Smooth muscle cell (in vitro differentiated cells): ENCODE measurements around the gene SPOCK1. TPM values are rescaled to one million over a fixed set of nuclear protein-coding genes. Genes with fewer than 3 reads are reported as not detected.
"Not testable (repeated sequence)": the region's sequence is repeated elsewhere in the genome, so short reads cannot be mapped to it uniquely, and the experiment has no call there.

Experiments used
- DNase-seq: peaks from one replicate; lab custom pipeline; 2025; ENCODE audit not compliant: unreplicated experiment; lab: John Stamatoyannopoulos, UW
- H2AFZ ChIP-seq: fragments of 200-600 bp; sonication (generic); 2 replicates; pipeline ENCODE4 v1.6.0; 2016; ENCODE audit warnings: antibody characterized with exemption, low read depth, mild to moderate bottlenecking
- H3F3A ChIP-seq: fragments of 200-600 bp; sonication (generic); 2 replicates; pipeline ENCODE4 v1.6.0; 2017; ENCODE audit warnings: antibody characterized with exemption, low read depth
- H3K27ac ChIP-seq: fragments of 200-600 bp; sonication (generic); 2 replicates; pipeline ENCODE4 v1.5.1; 2016; ENCODE audit warnings: low read depth, mild to moderate bottlenecking
- H3K27me3 ChIP-seq: fragments of 200-600 bp; sonication (generic); 2 replicates; pipeline ENCODE4 v1.6.1; 2016; ENCODE audit warnings: low read depth, mild to moderate bottlenecking
- H3K36me3 ChIP-seq: fragments of 200-600 bp; sonication (generic); 2 replicates; pipeline ENCODE4 v1.5.1; 2016; ENCODE audit warnings: low read depth
- H3K4me1 ChIP-seq: fragments of 200-600 bp; sonication (generic); 2 replicates; pipeline ENCODE4 v1.5.1; 2016; ENCODE audit warnings: low read depth
- H3K4me2 ChIP-seq: fragments of 200-600 bp; sonication (generic); 2 replicates; pipeline ENCODE4 v1.6.0; 2016; ENCODE audit warnings: mild to moderate bottlenecking
- H3K4me3 ChIP-seq: fragments of 200-600 bp; sonication (generic); 2 replicates; pipeline ENCODE4 v1.5.1; 2016; ENCODE audit warnings: mild to moderate bottlenecking
- H3K79me2 ChIP-seq: fragments of 200-600 bp; sonication (generic); 2 replicates; pipeline ENCODE4 v1.6.0; 2016; ENCODE audit warnings: low read depth, mild to moderate bottlenecking
- H3K9ac ChIP-seq: fragments of 200-600 bp; sonication (generic); 2 replicates; pipeline ENCODE4 v1.6.0; 2016; ENCODE audit warnings: low read depth
- H3K9me3 ChIP-seq: fragments of 200-600 bp; sonication (generic); replicated peaks from 2 replicates; pipeline ENCODE4 v1.5.1; 2016; ENCODE audit warnings: low read depth
- H4K20me1 ChIP-seq: fragments of 200-600 bp; sonication (generic); 2 replicates; pipeline ENCODE4 v1.6.0; 2016; ENCODE audit warnings: low read depth
- WGBS: methylation state at CpG from one replicate; pipeline ENCODE4 v1.1.7; 2016; ENCODE audit warnings: low lambda C conversion rate; 5-methylcytosine and 5-hydroxymethylcytosine counted together
- polyA plus RNA-seq: library from polyadenylated mRNA; unstranded; fragments of >200 nt; fragmentation: Nextera tagmentation; extraction: Ambion mirVana; gene quantifications from 2 replicates; pipeline ENCODE4 v1.2.1, GENCODE V29; 2016
- total RNA-seq: library from RNA; depleted of rRNA; stranded (reverse); fragments of >200 nt; gene quantifications from 2 replicates; pipeline ENCODE4 v1.2.3, GENCODE V29; 2014
- TF ChIP-seq, protein P1 (sequence below): fragments of 200-600 bp; sonication (generic); IDR thresholded peaks from 2 replicates; pipeline ENCODE4 v1.5.1; 2017; ENCODE audit warnings: borderline replicate concordance, mild to moderate bottlenecking, antibody characterized with exemption; ENCODE audit not compliant: insufficient read depth, poor library complexity, severe bottlenecking

Gene SPOCK1
- 56.2 and 57.7 TPM in 2 replicates for total RNA-seq
- polyA plus RNA-seq = 55.9 and 80.0 TPM in 2 replicates

DNA sequence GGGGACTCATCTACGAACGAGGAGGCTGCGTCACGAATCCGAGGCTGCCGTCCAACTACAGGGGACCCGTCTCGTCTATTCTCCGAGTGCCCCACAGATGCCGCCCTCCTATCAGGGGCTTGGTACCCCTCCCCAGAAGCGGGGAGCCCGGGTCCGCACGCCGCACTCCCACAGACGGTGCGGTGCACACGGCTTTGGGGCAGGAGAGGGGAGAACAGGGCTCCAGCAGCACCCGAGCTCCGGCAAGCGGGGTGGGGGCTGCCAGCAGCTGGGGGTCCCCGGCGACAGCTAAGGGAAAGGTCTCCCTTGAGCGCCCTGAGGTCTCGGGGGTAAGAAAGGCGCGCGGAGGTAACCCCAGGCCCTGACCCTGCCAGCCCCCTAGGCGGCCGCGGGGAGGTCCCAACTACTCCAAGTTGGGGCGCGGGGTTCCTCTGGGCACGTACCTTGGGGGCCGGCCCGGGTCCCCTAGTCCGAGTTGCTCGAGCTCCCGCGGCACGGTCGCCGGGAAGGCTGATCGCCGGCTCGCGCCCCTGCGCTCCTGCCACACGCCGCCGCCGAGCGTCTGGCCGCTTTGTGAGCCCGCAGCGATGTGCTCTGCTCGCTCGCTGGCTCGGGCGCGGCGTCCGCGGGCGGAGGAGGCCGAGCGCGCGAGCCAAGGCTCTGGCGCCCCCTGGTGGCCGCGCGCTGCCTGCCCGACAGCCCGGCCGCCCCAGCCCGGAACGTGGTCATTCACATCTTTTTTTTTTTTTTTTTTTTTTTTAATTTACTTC is at the start of gene SPOCK1:
TSS of gene SPOCK1 (minus strand) at position 591 of the 770 bp plus-strand sequence.
- Histone ChIP-seq H3F3A (no peaks in the 10 kb centered on the region), H3K4me3 (peak within 1 kb of the TSS; percentile 71), H3K9me3 (no peaks in the 10 kb centered on the region), H3K36me3 (no peaks in the 10 kb centered on the region), H4K20me1 (no peaks in the 10 kb centered on the region), H3K4me1 (no peaks in the 10 kb centered on the region), H3K27me3 (peaks cover 36% of the 10 kb centered on the region), H2AFZ (peak within 1 kb of the TSS; percentile 86), H3K9ac (peak within 1 kb of the TSS; percentile 51), H3K4me2 (peak within 1 kb of the TSS; percentile 90), H3K79me2 (peaks cover 8% of the 10 kb centered on the region), H3K27ac (no peak within 1 kb of the TSS)
- TF ChIP-seq, protein P1, sequence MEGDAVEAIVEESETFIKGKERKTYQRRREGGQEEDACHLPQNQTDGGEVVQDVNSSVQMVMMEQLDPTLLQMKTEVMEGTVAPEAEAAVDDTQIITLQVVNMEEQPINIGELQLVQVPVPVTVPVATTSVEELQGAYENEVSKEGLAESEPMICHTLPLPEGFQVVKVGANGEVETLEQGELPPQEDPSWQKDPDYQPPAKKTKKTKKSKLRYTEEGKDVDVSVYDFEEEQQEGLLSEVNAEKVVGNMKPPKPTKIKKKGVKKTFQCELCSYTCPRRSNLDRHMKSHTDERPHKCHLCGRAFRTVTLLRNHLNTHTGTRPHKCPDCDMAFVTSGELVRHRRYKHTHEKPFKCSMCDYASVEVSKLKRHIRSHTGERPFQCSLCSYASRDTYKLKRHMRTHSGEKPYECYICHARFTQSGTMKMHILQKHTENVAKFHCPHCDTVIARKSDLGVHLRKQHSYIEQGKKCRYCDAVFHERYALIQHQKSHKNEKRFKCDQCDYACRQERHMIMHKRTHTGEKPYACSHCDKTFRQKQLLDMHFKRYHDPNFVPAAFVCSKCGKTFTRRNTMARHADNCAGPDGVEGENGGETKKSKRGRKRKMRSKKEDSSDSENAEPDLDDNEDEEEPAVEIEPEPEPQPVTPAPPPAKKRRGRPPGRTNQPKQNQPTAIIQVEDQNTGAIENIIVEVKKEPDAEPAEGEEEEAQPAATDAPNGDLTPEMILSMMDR = peak; percentile 78
- peak; percentile 55 for DNase-seq
- WGBS = 2% methylated on average over 74 of the region's 78 CpGs

DNA sequence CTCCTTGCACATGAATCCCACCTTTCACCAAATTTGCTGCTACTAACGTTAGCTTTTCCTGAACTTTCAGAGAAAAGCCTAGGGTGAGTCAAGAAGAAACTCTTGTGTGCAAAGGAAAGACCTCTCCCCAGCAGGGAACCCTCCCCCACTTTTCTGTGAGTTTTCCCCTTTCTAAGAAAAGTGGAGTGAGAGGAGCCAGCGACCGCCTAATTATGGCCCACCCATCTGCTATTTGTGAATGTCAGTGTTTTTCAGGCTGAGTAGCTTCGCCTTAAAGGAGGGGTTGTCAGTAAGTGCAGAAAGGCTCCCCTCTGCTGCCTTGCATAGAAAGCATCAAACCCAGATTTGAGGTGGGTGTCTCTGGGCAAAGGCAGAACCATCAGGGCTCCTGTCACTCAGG is 46.8 kb upstream of the SPOCK1 start:
- TF ChIP-seq, protein P1 = no peak
- Histone ChIP-seq H3K4me1 (no peaks in the 10 kb centered on the region), H3F3A (no peaks in the 10 kb centered on the region), H3K27me3 (peaks cover 10% of the 10 kb centered on the region), H3K27ac (no peak overlapping the region), H3K36me3 (no peaks in the 10 kb centered on the region), H3K9me3 (no peaks in the 10 kb centered on the region), H3K79me2 (no peaks in the 10 kb centered on the region), H3K4me3 (no peak overlapping the region), H3K9ac (no peak overlapping the region), H4K20me1 (no peaks in the 10 kb centered on the region), H3K4me2 (no peak overlapping the region), H2AFZ (no peak overlapping the region)
- no peak for DNase-seq
- 90% methylated on average over 4 of the region's 4 CpGs for WGBS

DNA sequence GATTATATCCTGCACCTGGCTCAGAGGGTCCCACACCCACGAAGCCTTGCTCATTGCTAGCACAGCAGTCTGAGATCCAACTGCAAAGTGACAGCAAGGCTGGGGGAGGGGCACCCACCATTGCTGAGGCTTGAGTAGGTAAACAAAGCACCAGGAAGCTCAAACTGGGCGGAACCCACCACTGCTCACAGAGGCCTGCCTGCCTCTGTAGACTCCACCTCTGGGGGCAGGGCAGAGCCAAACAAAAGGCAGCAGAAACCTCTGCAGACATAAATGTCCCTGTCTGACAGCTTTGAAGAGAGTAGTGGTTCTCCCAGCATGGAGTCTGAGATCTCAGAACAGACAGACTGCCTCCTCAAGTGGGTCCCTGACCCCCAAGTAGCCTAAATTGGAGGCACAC is 36.3 kb upstream of the SPOCK1 start:
- H3K4me3 ChIP-seq, H3K36me3 ChIP-seq, H2AFZ ChIP-seq, H3K9me3 ChIP-seq, DNase-seq, H3K4me1 ChIP-seq, H3K9ac ChIP-seq, H3K4me2 ChIP-seq, H3K27ac ChIP-seq, H3K27me3 ChIP-seq, H3F3A ChIP-seq, H3K79me2 ChIP-seq, H4K20me1 ChIP-seq: not testable (repeated sequence)
- 76% methylated on average over 2 of the region's 2 CpGs for WGBS

DNA sequence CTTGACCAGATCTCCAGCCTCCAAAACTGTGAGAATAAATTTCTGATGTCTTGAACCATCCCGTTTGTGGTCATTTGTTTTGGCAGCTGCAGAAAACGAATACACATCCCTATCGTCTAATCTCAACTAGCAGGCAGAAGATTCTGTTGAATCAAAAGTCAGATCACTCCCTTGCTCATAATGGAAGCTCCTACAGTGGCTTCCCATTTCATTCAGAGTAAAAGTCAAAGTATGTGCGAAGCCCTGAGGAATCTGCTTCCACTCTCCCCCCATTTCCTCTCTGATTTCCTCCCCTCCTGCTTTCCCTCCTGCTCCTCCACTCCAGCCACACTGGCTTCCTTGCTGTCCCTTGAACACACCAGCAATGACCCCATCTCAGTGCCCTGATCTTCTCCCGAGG is 34.8 kb upstream of the SPOCK1 start:
- 88% methylated on average over 5 of the region's 5 CpGs for WGBS
- H3K4me1 ChIP-seq = no peaks in the 10 kb centered on the region
- peaks cover 5% of the 10 kb centered on the region for H3K27me3 ChIP-seq
- no peaks in the 10 kb centered on the region for H3K36me3 ChIP-seq
- DNase-seq = no peak
- H2AFZ ChIP-seq = no peak overlapping the region
- H3K9ac ChIP-seq = no peak overlapping the region
- no peaks in the 10 kb centered on the region for H3F3A ChIP-seq
- H3K27ac ChIP-seq = no peak overlapping the region
- no peaks in the 10 kb centered on the region for H3K79me2 ChIP-seq
- TF ChIP-seq, protein P1 = no peak
- H4K20me1 ChIP-seq = no peaks in the 10 kb centered on the region
- no peaks in the 10 kb centered on the region for H3K9me3 ChIP-seq
- H3K4me2 ChIP-seq = no peak overlapping the region
- H3K4me3 ChIP-seq = no peak overlapping the region
